Cerebellar cortex (tissue), 1 donor: ENCODE results near the gene EXOC4.

ENCODE experiments used
- DNase-seq: peaks from one replicate; pipeline ENCODE4 v3.0.0-alpha.2; 2015; ENCODE audit warnings: low spot score

EXOC4 gene

GRCh38 chr7:134037991-134038390 is 785.1 kb downstream of the EXOC4 start:
- DNase-seq: no peak

- DNase-seq: no peak
These were observed 788.1 kb downstream of the EXOC4 start for GRCh38 chr7:134040988-134041387.

GRCh38 chr7:134041477-134041876 is 788.6 kb downstream of the EXOC4 start:
- no peak for DNase-seq

GRCh38 chr7:134042307-134042706 is 789.4 kb downstream of the EXOC4 start:
- DNase-seq: no peak

- DNase-seq: no peak
These were observed 791.8 kb downstream of the EXOC4 start for GRCh38 chr7:134044682-134045081.

- DNase-seq: no peak
These were observed 792.8 kb downstream of the EXOC4 start for GRCh38 chr7:134045716-134046115.

- no peak for DNase-seq
These were observed 793.8 kb downstream of the EXOC4 start for GRCh38 chr7:134046594-134047128.

- DNase-seq: no peak
These were observed 794.8 kb downstream of the EXOC4 start for GRCh38 chr7:134047675-134048074.

GRCh38 chr7:134048166-134048565 is 795.3 kb downstream of the EXOC4 start:
- DNase-seq: no peak

- DNase-seq: no peak
These were observed 798.1 kb downstream of the EXOC4 start for GRCh38 chr7:134051020-134051419.

- DNase-seq: no peak
These were observed 803.9 kb downstream of the EXOC4 start for GRCh38 chr7:134056816-134057215.

- no peak for DNase-seq
These were observed 805.6 kb downstream of the EXOC4 start for GRCh38 chr7:134058521-134058920.

- no peak for DNase-seq
These were observed 806.1 kb downstream of the EXOC4 start for GRCh38 chr7:134058980-134059379.

GRCh38 chr7:134059921-134060320 is 807.0 kb downstream of the EXOC4 start:
- no peak for DNase-seq

GRCh38 chr7:134060874-134061273 is 808.0 kb downstream of the EXOC4 start:
- no peak for DNase-seq

- DNase-seq: no peak
These were observed 809.6 kb downstream of the EXOC4 start for GRCh38 chr7:134062460-134062859.

- no peak for DNase-seq
These were observed 812.5 kb downstream of the EXOC4 start for GRCh38 chr7:134065415-134065814.

GRCh38 chr7:134067164-134067563 is 814.3 kb downstream of the EXOC4 start:
- no peak for DNase-seq

- no peak for DNase-seq
These were observed 815.8 kb downstream of the EXOC4 start for GRCh38 chr7:134068670-134069069.

GRCh38 chr7:134069187-134069586 is 816.3 kb downstream of the EXOC4 start:
- DNase-seq: no peak

- no peak for DNase-seq
These were observed 817.8 kb downstream of the EXOC4 start for GRCh38 chr7:134070673-134071072.

GRCh38 chr7:134071355-134072331 is 818.8 kb downstream of the EXOC4 start:
- no peak for DNase-seq

GRCh38 chr7:134073276-134073675 is 820.4 kb downstream of the EXOC4 start:
- no peak for DNase-seq

- DNase-seq: no peak
These were observed 822.9 kb downstream of the EXOC4 start for GRCh38 chr7:134075799-134076198.
